Sigmoid colon (tissue), 7 donors: ENCODE measurements around the gene GNS. TPM values are rescaled to one million over a fixed set of nuclear protein-coding genes. Genes with fewer than 3 reads are reported as not detected.

Experiments used
- DNase-seq: peaks from one replicate; pipeline ENCODE4 v3.0.0-alpha.2; 2019
- H3K27ac ChIP-seq, 4 donors: fragments of 200-600 bp; sonication (generic); one replicate each; pipeline ENCODE4 v1.5.1; 2016 to 2019; ENCODE audit warnings: mild to moderate bottlenecking in 1 of 4
- H3K27me3 ChIP-seq, 3 donors: fragments of 200-600 bp; sonication (generic); one replicate each; pipeline ENCODE4 v1.5.1; 2019; ENCODE audit warnings: mild to moderate bottlenecking in 1 of 3
- H3K36me3 ChIP-seq, 4 donors: fragments of 200-600 bp; sonication (generic); one replicate each; pipeline ENCODE4 v1.5.1; 2016 to 2019
- H3K4me1 ChIP-seq, 4 donors: fragments of 200-600 bp; sonication (generic); one replicate each; pipeline ENCODE4 v1.5.1; 2017 to 2019
- H3K4me3 ChIP-seq, 4 donors: fragments of 200-600 bp; sonication (generic); one replicate each; pipeline ENCODE4 v1.5.1; 2017 to 2019; ENCODE audit warnings: mild to moderate bottlenecking in 2 of 4, moderate library complexity in 1 of 4
- H3K9me3 ChIP-seq, 4 donors: fragments of 200-600 bp in 3 of 4; sonication (generic) in 3 of 4; one replicate each; pipeline versions ENCODE4 v1.5.1 to v1.6.1; 2013 to 2019
- CTCF ChIP-seq, 4 experiments: fragments of 450-650 bp in 3 of 4; fragments of 200-600 bp in 1 of 4; IDR thresholded peaks; one replicate each; pipeline ENCODE4 v1.5.1; 2016 to 2019; ENCODE audit warnings: antibody characterized with exemption in 4 of 4, mild to moderate bottlenecking in 3 of 4, moderate library complexity in 2 of 4
- EP300 ChIP-seq, 4 donors: sonication (generic); formaldehyde crosslinking; IDR thresholded peaks; one replicate each; pipeline ENCODE4 v1.6.1; 2017; ENCODE audit warnings: antibody characterized with exemption in 4 of 4
- POLR2A ChIP-seq, 2 donors: fragments of 450-650 bp; IDR thresholded peaks; one replicate each; pipeline ENCODE4 v1.6.1; 2016; ENCODE audit warnings: antibody characterized with exemption in 2 of 2, mild to moderate bottlenecking in 2 of 2, moderate library complexity in 2 of 2
- POLR2AphosphoS5 ChIP-seq, 4 donors: sonication (generic); formaldehyde crosslinking; IDR thresholded peaks; one replicate each; pipeline ENCODE4 v1.6.1; 2017; ENCODE audit warnings: antibody characterized with exemption in 4 of 4
- WGBS, 2 donors: extraction: QIAGEN DNeasy Blood & Tissue Kit; methylation state at CpG; one replicate each; pipeline ENCODE4 v1.1.7; 2013; 5-methylcytosine and 5-hydroxymethylcytosine counted together
- intact Hi-C: fragments of 100-400 bp; cut with DNase I; formaldehyde crosslinking; loops from one replicate; pipeline ENCODE4 v1.15.1; 2023
- polyA plus RNA-seq, 3 donors: library from polyadenylated mRNA; stranded (reverse); fragments of 200-250 nt; gene quantifications; one replicate each; pipeline ENCODE4 v1.2.3, GENCODE V29; 2013
- total RNA-seq, 4 donors: library from RNA; depleted of rRNA; stranded (reverse); fragments of >200 nt; gene quantifications; one replicate each; pipeline ENCODE4 v1.1.0, GENCODE V29; 2016
- donor health status: healthy with polysubstance abuse.
- donor health status: Bipolar disorder and iron deficiency.
- donor health status: healthy.

GNS gene
- total and polyA plus RNA-seq, 7 donors = 4.2 to 73.0 (median 65.3) TPM

- DNase-seq = no peak
- H3K27me3 ChIP-seq = no peaks in the 10 kb centered on the region
- no peaks in the 10 kb centered on the region for H3K9me3 ChIP-seq
- no peaks in the 10 kb centered on the region for H3K36me3 ChIP-seq
- WGBS, 2 donors = 83 to 84% methylated on average over 9 of the region's 9 CpGs
- H3K27ac ChIP-seq = peak overlapping the region; percentile 79 to 92 (median 80)
- TF ChIP-seq POLR2A (IDR thresholded peaks at IDR 0.05) = no peak
- TF ChIP-seq EP300 (IDR thresholded peaks at IDR 0.05) = peak; percentile 6 to 63 (median 58)
- no peak for TF ChIP-seq CTCF (IDR thresholded peaks at IDR 0.05)
- peak; percentile 23 to 56 (median 54) for TF ChIP-seq POLR2AphosphoS5 (IDR thresholded peaks at IDR 0.05)
- no peak overlapping the region for H3K4me3 ChIP-seq
- intact Hi-C loops = no loop called here
- peaks cover 0 to 99% (median 92%) of the 10 kb centered on the region in 4 donors for H3K4me1 ChIP-seq
Measured at GRCh38 chr12:64673490-64674169, 85.6 kb downstream of the GNS start.

GRCh38 chr12:64672925-64673409 is 86.2 kb downstream of the GNS start:
- H3K36me3 ChIP-seq = no peaks in the 10 kb centered on the region
- H3K9me3 ChIP-seq = no peaks in the 10 kb centered on the region
- peak overlapping the region; percentile 79 to 92 (median 80) for H3K27ac ChIP-seq
- H3K27me3 ChIP-seq = no peaks in the 10 kb centered on the region
- WGBS, 2 donors = 4 to 16% methylated on average over 8 of the region's 8 CpGs
- intact Hi-C loops = no loop called here
- TF ChIP-seq POLR2AphosphoS5 (IDR thresholded peaks at IDR 0.05) = peak in 1 of 4 donors; percentile 21
- no peak for TF ChIP-seq POLR2A (IDR thresholded peaks at IDR 0.05)
- no peak for TF ChIP-seq CTCF (IDR thresholded peaks at IDR 0.05)
- TF ChIP-seq EP300 (IDR thresholded peaks at IDR 0.05) = no peak
- H3K4me1 ChIP-seq = peaks cover 0 to 97% (median 92%) of the 10 kb centered on the region in 4 donors
- DNase-seq = peak; percentile 73
- no peak overlapping the region for H3K4me3 ChIP-seq

GRCh38 chr12:64671681-64672080 is 87.5 kb downstream of the GNS start:
- Histone ChIP-seq H3K27ac (peak overlapping the region; percentile 79 to 92 (median 80)), H3K4me3 (no peak overlapping the region), H3K36me3 (no peaks in the 10 kb centered on the region), H3K4me1 (peaks cover 0 to 97% (median 94%) of the 10 kb centered on the region in 4 donors), H3K27me3 (no peaks in the 10 kb centered on the region), H3K9me3 (no peaks in the 10 kb centered on the region)
- TF ChIP-seq POLR2A (IDR thresholded peaks at IDR 0.05) = no peak
- TF ChIP-seq CTCF (IDR thresholded peaks at IDR 0.05) = peak in 1 of 4 experiments; percentile 16
- intact Hi-C loops = no loop called here
- DNase-seq = no peak
- 37 to 58% methylated on average over 4 of the region's 4 CpGs for WGBS, 2 donors

GRCh38 chr12:64670919-64671639 is 88.1 kb downstream of the GNS start:
- 41 to 62% methylated on average over 8 of the region's 8 CpGs for WGBS, 2 donors
- peak; percentile 70 for DNase-seq
- no peak overlapping the region for H3K4me3 ChIP-seq
- TF ChIP-seq CTCF (IDR thresholded peaks at IDR 0.05) (no peak), EP300 (IDR thresholded peaks at IDR 0.05) (no peak), POLR2A (IDR thresholded peaks at IDR 0.05) (peak in 1 of 2 donors; percentile 27), POLR2AphosphoS5 (IDR thresholded peaks at IDR 0.05) (peak; percentile 50 to 80 (median 58))
- no peaks in the 10 kb centered on the region for H3K9me3 ChIP-seq
- H3K36me3 ChIP-seq = no peaks in the 10 kb centered on the region
- peak overlapping the region; percentile 79 to 92 (median 80) for H3K27ac ChIP-seq
- intact Hi-C loops = no loop called here
- peaks cover 0 to 97% (median 95%) of the 10 kb centered on the region in 4 donors for H3K4me1 ChIP-seq
- no peaks in the 10 kb centered on the region for H3K27me3 ChIP-seq
